H1 (cell line): ENCODE measurements around the gene TMPRSS15. TPM values are rescaled to one million over a fixed set of nuclear protein-coding genes. Genes with fewer than 3 reads are reported as not detected.

ENCODE experiments used
- CBX8 ChIP-seq: fragments of 300-800, 300-1000 bp; sonication (generic); IDR thresholded peaks from 2 replicates; pipeline ENCODE4 v1.7.1; 2016; ENCODE audit warnings: low read depth, low read length, borderline replicate concordance
- CHD2 ChIP-seq: IDR thresholded peaks from 2 replicates; pipeline ENCODE4 v1.6.1; 2012; ENCODE audit warnings: low read length, improper control_type of control experiment
- HDAC2 ChIP-seq, 2 experiments: fragments of 300-600 bp in 1 of 2; sonication (generic) in 1 of 2; IDR thresholded peaks; 2 replicates each; pipeline ENCODE4 v1.6.1; 2011 to 2012; ENCODE audit warnings: low read depth in 2 of 2, low read length in 2 of 2, mild to moderate bottlenecking in 2 of 2, moderate library complexity in 2 of 2, borderline replicate concordance in 1 of 2, inconsistent platforms in 1 of 2
- KDM4A ChIP-seq: IDR thresholded peaks from one replicate; pipeline ENCODE4 v1.7.1; 2012; ENCODE audit warnings: low read depth, mild to moderate bottlenecking, moderate library complexity, low read length, inconsistent platforms; ENCODE audit not compliant: severe bottlenecking
- POLR2AphosphoS5 ChIP-seq: IDR thresholded peaks from 2 replicates; pipeline ENCODE4 v1.6.1; 2011; ENCODE audit warnings: low read depth, low read length
- SIX5 ChIP-seq: IDR thresholded peaks from 2 replicates; pipeline ENCODE4 v1.6.1; 2011; ENCODE audit warnings: mild to moderate bottlenecking, low read depth, low read length
- TAF7 ChIP-seq: optimal IDR thresholded peaks from 2 replicates; pipeline ENCODE3; 2011; ENCODE audit warnings: low read depth, mild to moderate bottlenecking, inconsistent platforms, low read length, moderate library complexity, borderline replicate concordance
- TBP ChIP-seq: IDR thresholded peaks from 2 replicates; pipeline ENCODE4 v1.6.1; 2011; ENCODE audit warnings: low read depth, low read length, improper control_type of control experiment
- polyA plus RNA-seq, 7 experiments: library from polyadenylated mRNA; depleted of rRNA in 3 of 7; stranded (reverse) in 5 of 7; unstranded in 2 of 7; fragments of >200 nt in 5 of 7; fragments of 200-250 nt in 2 of 7; gene quantifications; 1 replicate in 5 of 7; 2 replicates in 1 of 7; 4 replicates in 1 of 7; pipeline versions ENCODE4 v1.2.1 to v1.2.3, GENCODE V29; 2011 to 2013; ENCODE audit warnings: missing spikeins in 2 of 7, mixed read lengths in 2 of 7
- total RNA-seq: library from RNA; stranded (reverse); fragmentation: NEBNext Ultra II Directional; extraction: Animal tissue kit (Norgen Biotek cat#: 25700); gene quantifications from 2 replicates; pipeline ENCODE4 v1.2.1, GENCODE V29; 2021

TMPRSS15 gene
- total and polyA plus RNA-seq, 2 of the 8 experiments (the other 6 are each of a cell fraction or from before 2014, with no cell fraction given) = not detected

- TF ChIP-seq CBX8 = no peak
- no peak for TF ChIP-seq KDM4A
- no peak for TF ChIP-seq TBP
- TF ChIP-seq SIX5 = no peak
- no peak for TF ChIP-seq HDAC2 (IDR thresholded peaks at IDR 0.05; ENCODE audit: borderline replicate concordance in 1 of 2, low read depth in 2 of 2, low read length in 2 of 2)
- TF ChIP-seq CHD2 = no peak
- no peak for TF ChIP-seq TAF7
- no peak for TF ChIP-seq POLR2AphosphoS5
Observed at GRCh38 chr21:18398843-18399242, 4.7 kb downstream of the TMPRSS15 start (continued).
